ENCODE results near the gene MCL1.

The MCL1 gene

DNA sequence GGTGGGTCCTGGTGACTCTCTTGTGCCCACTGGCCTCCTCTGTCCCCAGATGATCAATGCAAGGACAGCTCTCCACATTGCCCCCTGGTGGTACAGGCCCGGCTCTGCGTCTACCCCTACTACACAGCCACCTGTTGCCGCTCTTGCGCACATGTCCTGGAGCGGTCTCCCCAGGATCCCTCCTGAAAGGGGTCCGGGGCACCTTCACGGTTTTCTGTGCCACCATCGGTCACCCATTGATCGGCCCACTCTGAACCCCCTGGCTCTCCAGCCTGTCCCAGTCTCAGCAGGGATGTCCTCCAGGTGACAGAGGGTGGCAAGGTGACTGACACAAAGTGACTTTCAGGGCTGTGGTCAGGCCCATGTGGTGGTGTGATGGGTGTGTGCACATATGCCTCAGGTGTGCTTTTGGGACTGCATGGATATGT, 19.4 kb downstream of the MCL1 start (continued):
- TF ChIP-seq, protein P1, sequence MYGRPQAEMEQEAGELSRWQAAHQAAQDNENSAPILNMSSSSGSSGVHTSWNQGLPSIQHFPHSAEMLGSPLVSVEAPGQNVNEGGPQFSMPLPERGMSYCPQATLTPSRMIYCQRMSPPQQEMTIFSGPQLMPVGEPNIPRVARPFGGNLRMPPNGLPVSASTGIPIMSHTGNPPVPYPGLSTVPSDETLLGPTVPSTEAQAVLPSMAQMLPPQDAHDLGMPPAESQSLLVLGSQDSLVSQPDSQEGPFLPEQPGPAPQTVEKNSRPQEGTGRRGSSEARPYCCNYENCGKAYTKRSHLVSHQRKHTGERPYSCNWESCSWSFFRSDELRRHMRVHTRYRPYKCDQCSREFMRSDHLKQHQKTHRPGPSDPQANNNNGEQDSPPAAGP (tag by site-specific recombination; IDR thresholded peaks at IDR 0.05), result 0 out of 2 replicates have a peak, but pooled peaks have one; percentile 38
- TF ChIP-seq ZNF473 (tag by site-specific recombination; IDR thresholded peaks at IDR 0.05) (no peak), ZNF555 (tag by site-specific recombination; conservative IDR thresholded peaks at IDR 0.05) (no peak), ZBTB17 (tag by site-specific recombination; IDR thresholded peaks at IDR 0.05) (no peak), MZF1 (tag by site-specific recombination; IDR thresholded peaks at IDR 0.05; ENCODE audit: borderline replicate concordance) (no peak), ZNF768 (tag by site-specific recombination; IDR thresholded peaks at IDR 0.05) (no peak), ZNF549 (tag by site-specific recombination; IDR thresholded peaks at IDR 0.05) (no peak), ZNF341 (tag by site-specific recombination; IDR thresholded peaks at IDR 0.05; ENCODE audit: low read depth) (no peak), ZNF521 (tag by site-specific recombination; IDR thresholded peaks at IDR 0.05) (no peak), ZNF561 (tag by site-specific recombination; IDR thresholded peaks at IDR 0.05; ENCODE audit: borderline replicate concordance) (no peak)
- TF ChIP-seq, protein P2, sequence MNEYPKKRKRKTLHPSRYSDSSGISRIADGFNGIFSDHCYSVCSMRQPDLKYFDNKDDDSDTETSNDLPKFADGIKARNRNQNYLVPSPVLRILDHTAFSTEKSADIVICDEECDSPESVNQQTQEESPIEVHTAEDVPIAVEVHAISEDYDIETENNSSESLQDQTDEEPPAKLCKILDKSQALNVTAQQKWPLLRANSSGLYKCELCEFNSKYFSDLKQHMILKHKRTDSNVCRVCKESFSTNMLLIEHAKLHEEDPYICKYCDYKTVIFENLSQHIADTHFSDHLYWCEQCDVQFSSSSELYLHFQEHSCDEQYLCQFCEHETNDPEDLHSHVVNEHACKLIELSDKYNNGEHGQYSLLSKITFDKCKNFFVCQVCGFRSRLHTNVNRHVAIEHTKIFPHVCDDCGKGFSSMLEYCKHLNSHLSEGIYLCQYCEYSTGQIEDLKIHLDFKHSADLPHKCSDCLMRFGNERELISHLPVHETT (tag by site-specific recombination; IDR thresholded peaks at IDR 0.05), result no peak
- TF ChIP-seq, protein P3, sequence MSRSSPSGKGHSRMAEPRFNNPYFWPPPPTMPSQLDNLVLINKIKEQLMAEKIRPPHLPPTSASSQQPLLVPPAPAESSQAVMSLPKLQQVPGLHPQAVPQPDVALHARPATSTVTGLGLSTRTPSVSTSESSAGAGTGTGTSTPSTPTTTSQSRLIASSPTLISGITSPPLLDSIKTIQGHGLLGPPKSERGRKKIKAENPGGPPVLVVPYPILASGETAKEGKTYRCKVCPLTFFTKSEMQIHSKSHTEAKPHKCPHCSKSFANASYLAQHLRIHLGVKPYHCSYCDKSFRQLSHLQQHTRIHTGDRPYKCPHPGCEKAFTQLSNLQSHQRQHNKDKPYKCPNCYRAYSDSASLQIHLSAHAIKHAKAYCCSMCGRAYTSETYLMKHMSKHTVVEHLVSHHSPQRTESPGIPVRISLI (tag by site-specific recombination; IDR thresholded peaks at IDR 0.05), result no peak
- TF ChIP-seq, protein P4, sequence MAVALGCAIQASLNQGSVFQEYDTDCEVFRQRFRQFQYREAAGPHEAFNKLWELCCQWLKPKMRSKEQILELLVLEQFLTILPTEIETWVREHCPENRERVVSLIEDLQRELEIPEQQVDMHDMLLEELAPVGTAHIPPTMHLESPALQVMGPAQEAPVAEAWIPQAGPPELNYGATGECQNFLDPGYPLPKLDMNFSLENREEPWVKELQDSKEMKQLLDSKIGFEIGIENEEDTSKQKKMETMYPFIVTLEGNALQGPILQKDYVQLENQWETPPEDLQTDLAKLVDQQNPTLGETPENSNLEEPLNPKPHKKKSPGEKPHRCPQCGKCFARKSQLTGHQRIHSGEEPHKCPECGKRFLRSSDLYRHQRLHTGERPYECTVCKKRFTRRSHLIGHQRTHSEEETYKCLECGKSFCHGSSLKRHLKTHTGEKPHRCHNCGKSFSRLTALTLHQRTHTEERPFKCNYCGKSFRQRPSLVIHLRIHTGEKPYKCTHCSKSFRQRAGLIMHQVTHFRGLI (tag by site-specific recombination; IDR thresholded peaks at IDR 0.05), result no peak

DNA sequence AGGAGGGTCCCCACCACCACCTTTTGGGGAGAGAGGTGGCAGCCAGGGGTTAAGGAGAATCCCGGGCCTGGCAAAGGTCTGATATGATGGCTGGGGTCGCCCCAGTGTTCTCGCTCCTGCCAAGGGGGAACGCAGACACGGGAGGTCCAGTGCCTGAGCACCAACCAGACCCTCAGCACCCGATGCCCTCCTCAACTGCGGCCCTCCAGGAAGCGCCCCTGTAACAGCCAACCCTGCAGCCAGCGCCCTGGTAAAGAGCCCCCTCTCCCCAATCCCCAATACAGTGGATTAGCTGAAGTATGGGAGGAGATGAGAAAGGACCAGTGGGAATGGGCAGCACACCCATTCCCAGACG, 19.8 kb downstream of the MCL1 start:
- Histone ChIP-seq H3K36me3 (ENCODE audit: control insufficient read depth in 2 of 2, insufficient read depth in 1 of 2, low read length in 2 of 2) (peaks cover 0 to 6% of the 10 kb centered on the region in 2 experiments; a peak in 1 of 3 replicates), H3K27ac (ENCODE audit: extremely low read depth, low read depth, low read length) (no peak overlapping the region), H3K9me3 (ENCODE audit: control insufficient read depth, insufficient read depth, low read depth, low read length) (no peaks in the 10 kb centered on the region), H3K4me3 (ENCODE audit: low read depth, low read length) (no peak overlapping the region), H3K4me1 (ENCODE audit: control insufficient read depth, insufficient read depth, low read length) (peaks cover 18% of the 10 kb centered on the region)
- POLR2A ChIA-PET, result interaction anchor here (0.8 to 8.8 kb wide), 4 partner anchors 14 to 70 kb away, joined by 3 to 272 read pairs (median 5); partner anchors contain the start of genes ENSA and MCL1
- TF ChIP-seq EGR2 (tag by site-specific recombination; IDR thresholded peaks at IDR 0.05; ENCODE audit: low read depth) (no peak), TCF7L2 (IDR thresholded peaks at IDR 0.05; ENCODE audit: borderline replicate concordance, low read depth, low read length) (no peak), ZNF549 (tag by site-specific recombination; IDR thresholded peaks at IDR 0.05) (no peak), KLF16 (tag by site-specific recombination; IDR thresholded peaks at IDR 0.05) (no peak), KLF9 (tag by site-specific recombination; IDR thresholded peaks at IDR 0.05; ENCODE audit: low read depth) (no peak), KLF8 (tag by site-specific recombination; IDR thresholded peaks at IDR 0.05) (no peak), ZEB2 (tag by site-specific recombination; IDR thresholded peaks at IDR 0.05) (no peak), ZNF48 (tag by site-specific recombination; IDR thresholded peaks at IDR 0.05) (no peak), ZNF302 (tag by site-specific recombination; IDR thresholded peaks at IDR 0.05; ENCODE audit: low read depth) (no peak), ZNF596 (tag by site-specific recombination; IDR thresholded peaks at IDR 0.05) (no peak)
- TF ChIP-seq, protein P5, sequence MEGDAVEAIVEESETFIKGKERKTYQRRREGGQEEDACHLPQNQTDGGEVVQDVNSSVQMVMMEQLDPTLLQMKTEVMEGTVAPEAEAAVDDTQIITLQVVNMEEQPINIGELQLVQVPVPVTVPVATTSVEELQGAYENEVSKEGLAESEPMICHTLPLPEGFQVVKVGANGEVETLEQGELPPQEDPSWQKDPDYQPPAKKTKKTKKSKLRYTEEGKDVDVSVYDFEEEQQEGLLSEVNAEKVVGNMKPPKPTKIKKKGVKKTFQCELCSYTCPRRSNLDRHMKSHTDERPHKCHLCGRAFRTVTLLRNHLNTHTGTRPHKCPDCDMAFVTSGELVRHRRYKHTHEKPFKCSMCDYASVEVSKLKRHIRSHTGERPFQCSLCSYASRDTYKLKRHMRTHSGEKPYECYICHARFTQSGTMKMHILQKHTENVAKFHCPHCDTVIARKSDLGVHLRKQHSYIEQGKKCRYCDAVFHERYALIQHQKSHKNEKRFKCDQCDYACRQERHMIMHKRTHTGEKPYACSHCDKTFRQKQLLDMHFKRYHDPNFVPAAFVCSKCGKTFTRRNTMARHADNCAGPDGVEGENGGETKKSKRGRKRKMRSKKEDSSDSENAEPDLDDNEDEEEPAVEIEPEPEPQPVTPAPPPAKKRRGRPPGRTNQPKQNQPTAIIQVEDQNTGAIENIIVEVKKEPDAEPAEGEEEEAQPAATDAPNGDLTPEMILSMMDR (tag by site-specific recombination; IDR thresholded peaks at IDR 0.05), result no peak
- TF ChIP-seq, protein P6, sequence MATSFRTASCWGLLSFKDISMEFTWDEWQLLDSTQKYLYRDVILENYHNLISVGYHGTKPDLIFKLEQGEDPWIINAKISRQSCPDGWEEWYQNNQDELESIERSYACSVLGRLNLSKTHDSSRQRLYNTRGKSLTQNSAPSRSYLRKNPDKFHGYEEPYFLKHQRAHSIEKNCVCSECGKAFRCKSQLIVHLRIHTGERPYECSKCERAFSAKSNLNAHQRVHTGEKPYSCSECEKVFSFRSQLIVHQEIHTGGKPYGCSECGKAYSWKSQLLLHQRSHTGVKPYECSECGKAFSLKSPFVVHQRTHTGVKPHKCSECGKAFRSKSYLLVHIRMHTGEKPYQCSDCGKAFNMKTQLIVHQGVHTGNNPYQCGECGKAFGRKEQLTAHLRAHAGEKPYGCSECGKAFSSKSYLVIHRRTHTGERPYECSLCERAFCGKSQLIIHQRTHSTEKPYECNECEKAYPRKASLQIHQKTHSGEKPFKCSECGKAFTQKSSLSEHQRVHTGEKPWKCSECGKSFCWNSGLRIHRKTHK (tag by site-specific recombination; IDR thresholded peaks at IDR 0.05), result no peak
- TF ChIP-seq, protein P7, sequence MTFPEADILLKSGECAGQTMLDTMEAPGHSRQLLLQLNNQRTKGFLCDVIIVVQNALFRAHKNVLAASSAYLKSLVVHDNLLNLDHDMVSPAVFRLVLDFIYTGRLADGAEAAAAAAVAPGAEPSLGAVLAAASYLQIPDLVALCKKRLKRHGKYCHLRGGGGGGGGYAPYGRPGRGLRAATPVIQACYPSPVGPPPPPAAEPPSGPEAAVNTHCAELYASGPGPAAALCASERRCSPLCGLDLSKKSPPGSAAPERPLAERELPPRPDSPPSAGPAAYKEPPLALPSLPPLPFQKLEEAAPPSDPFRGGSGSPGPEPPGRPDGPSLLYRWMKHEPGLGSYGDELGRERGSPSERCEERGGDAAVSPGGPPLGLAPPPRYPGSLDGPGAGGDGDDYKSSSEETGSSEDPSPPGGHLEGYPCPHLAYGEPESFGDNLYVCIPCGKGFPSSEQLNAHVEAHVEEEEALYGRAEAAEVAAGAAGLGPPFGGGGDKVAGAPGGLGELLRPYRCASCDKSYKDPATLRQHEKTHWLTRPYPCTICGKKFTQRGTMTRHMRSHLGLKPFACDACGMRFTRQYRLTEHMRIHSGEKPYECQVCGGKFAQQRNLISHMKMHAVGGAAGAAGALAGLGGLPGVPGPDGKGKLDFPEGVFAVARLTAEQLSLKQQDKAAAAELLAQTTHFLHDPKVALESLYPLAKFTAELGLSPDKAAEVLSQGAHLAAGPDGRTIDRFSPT (tag by site-specific recombination; IDR thresholded peaks at IDR 0.05), result no peak
- CTCF ChIA-PET, result interaction anchor here (0.6 to 5.1 kb wide), 22 partner anchors 11 to 1631 kb away, joined by 3 to 135 read pairs (median 6); partner anchors contain the start of genes ADAMTSL4, ENSA, MCL1 and TARS2

Data from HEK293 (cell line).